ENCODE measurements around the gene RAB12. TPM values are rescaled to one million over a fixed set of nuclear protein-coding genes. Genes with fewer than 3 reads are reported as not detected.
A peak's percentile ranks its signal among the peaks of the same experiment; 100 is the strongest.

RAB12 gene
- total RNA-seq, 1 donor from 2014 or later, result 48.5 TPM

- Mint-ChIP-seq H3K36me3 (ENCODE audit: unreplicated experiment) (no peaks in the 10 kb centered on the region), H3K4me3 (ENCODE audit: unreplicated experiment) (peak overlapping the region; percentile 20), H3K27ac (ENCODE audit: unreplicated experiment) (peak overlapping the region; percentile 82), H3K27me3 (ENCODE audit: unreplicated experiment) (peaks cover 13% of the 10 kb centered on the region), H3K9me3 (ENCODE audit: unreplicated experiment) (no peaks in the 10 kb centered on the region), H3K4me1 (ENCODE audit: unreplicated experiment) (peaks cover 32% of the 10 kb centered on the region)
- peak; percentile 80 for DNase-seq (ENCODE audit: extremely low spot score, unreplicated experiment)
- no peak for TF ChIP-seq CTCF (IDR thresholded peaks at IDR 0.05)
These were observed 48.0 kb downstream of the RAB12 start for GRCh38 chr18:8657050-8657820.

- Mint-ChIP-seq H3K27me3 (ENCODE audit: unreplicated experiment) (peaks cover 13% of the 10 kb centered on the region), H3K4me1 (ENCODE audit: unreplicated experiment) (peaks cover 32% of the 10 kb centered on the region), H3K36me3 (ENCODE audit: unreplicated experiment) (no peaks in the 10 kb centered on the region), H3K9me3 (ENCODE audit: unreplicated experiment) (no peaks in the 10 kb centered on the region), H3K27ac (ENCODE audit: unreplicated experiment) (peak overlapping the region; percentile 82), H3K4me3 (ENCODE audit: unreplicated experiment) (peak overlapping the region; percentile 20)
- DNase-seq (ENCODE audit: extremely low spot score, unreplicated experiment), result peak; percentile 83
- TF ChIP-seq CTCF (IDR thresholded peaks at IDR 0.05), result no peak
These were observed 48.7 kb downstream of the RAB12 start for GRCh38 chr18:8657873-8658470.

- H3K27ac Mint-ChIP-seq (ENCODE audit: unreplicated experiment), result no peak overlapping the region
- no peaks in the 10 kb centered on the region for H3K36me3 Mint-ChIP-seq (ENCODE audit: unreplicated experiment)
- TF ChIP-seq CTCF (IDR thresholded peaks at IDR 0.05), result no peak
- no peak overlapping the region for H3K4me3 Mint-ChIP-seq (ENCODE audit: unreplicated experiment)
- peaks cover 4% of the 10 kb centered on the region for H3K27me3 Mint-ChIP-seq (ENCODE audit: unreplicated experiment)
- peak; percentile 79 for DNase-seq (ENCODE audit: extremely low spot score, unreplicated experiment)
- peaks cover 32% of the 10 kb centered on the region for H3K4me1 Mint-ChIP-seq (ENCODE audit: unreplicated experiment)
- no peaks in the 10 kb centered on the region for H3K9me3 Mint-ChIP-seq (ENCODE audit: unreplicated experiment)
These were observed 49.7 kb downstream of the RAB12 start for GRCh38 chr18:8658858-8659485.

GRCh38 chr18:8659609-8660242, 50.5 kb downstream of the RAB12 start:
- Mint-ChIP-seq H3K27me3 (ENCODE audit: unreplicated experiment) (no peaks in the 10 kb centered on the region), H3K27ac (ENCODE audit: unreplicated experiment) (no peak overlapping the region), H3K9me3 (ENCODE audit: unreplicated experiment) (no peaks in the 10 kb centered on the region), H3K36me3 (ENCODE audit: unreplicated experiment) (no peaks in the 10 kb centered on the region), H3K4me3 (ENCODE audit: unreplicated experiment) (no peak overlapping the region), H3K4me1 (ENCODE audit: unreplicated experiment) (peaks cover 32% of the 10 kb centered on the region)
- no peak for TF ChIP-seq CTCF (IDR thresholded peaks at IDR 0.05)
- DNase-seq (ENCODE audit: extremely low spot score, unreplicated experiment), result peak; percentile 70
